HEK293 (cell line): Measurements from ENCODE around the gene HDHD3.

Source experiments
- CTCF ChIA-PET: fragments of 350-600 bp; formaldehyde crosslinking; extraction: SDS; loops from one replicate; lab custom pipeline; 2021; ENCODE audit warnings: antibody characterized with exemption; lab: Yijun Ruan, JAX
- POLR2A ChIA-PET: fragments of 300-600 bp; formaldehyde crosslinking; extraction: SDS; loops from one replicate; lab custom pipeline; 2020; ENCODE audit warnings: antibody characterized with exemption, inconsistent platforms; lab: Yijun Ruan, JAX
- H3K27ac ChIP-seq: fragments of 200-500 bp; sonication (Bioruptor generic); 2 replicates; pipeline ENCODE4 v1.5.1; 2014; ENCODE audit warnings: low read depth, low read length, control low read depth, inconsistent platforms; ENCODE audit errors: extremely low read depth
- H3K36me3 ChIP-seq, 2 experiments: fragments of 200-500 bp in 1 of 2; sonication (Bioruptor generic) in 1 of 2; 1 replicate in 1 of 2; 2 replicates in 1 of 2; pipeline ENCODE4 v1.5.1; 2014 to 2017; ENCODE audit warnings: inconsistent platforms in 2 of 2, low read length in 2 of 2; ENCODE audit not compliant: control insufficient read depth in 2 of 2, insufficient read depth in 1 of 2
- H3K4me1 ChIP-seq: fragments of 200-500 bp; sonication (Bioruptor generic); 2 replicates; pipeline ENCODE4 v1.5.1; 2014; ENCODE audit warnings: mild to moderate bottlenecking, low read length, inconsistent platforms; ENCODE audit not compliant: control insufficient read depth, insufficient read depth
- H3K4me3 ChIP-seq: 2 replicates; pipeline ENCODE4 v1.5.1; 2011; ENCODE audit warnings: low read depth, mild to moderate bottlenecking, control low read depth, low read length, moderate library complexity
- H3K9me3 ChIP-seq: fragments of 200-500 bp; sonication (Bioruptor generic); 2 replicates; pipeline ENCODE4 v1.5.1; 2014; ENCODE audit warnings: low read depth, low read length, inconsistent platforms; ENCODE audit not compliant: control insufficient read depth, insufficient read depth
- INSM2 ChIP-seq: fragments of 450-650 bp; formaldehyde crosslinking; IDR thresholded peaks from 2 replicates; pipeline ENCODE4 v1.5.1; 2016; ENCODE audit warnings: missing biosample characterization, missing genetic modification characterization
- KLF10 ChIP-seq: fragments of 450-650 bp; IDR thresholded peaks from 2 replicates; pipeline ENCODE4 v1.5.1; 2018; ENCODE audit warnings: missing biosample characterization, mild to moderate bottlenecking, missing genetic modification characterization
- MYNN ChIP-seq: fragments of 450-650 bp; formaldehyde crosslinking; IDR thresholded peaks from 2 replicates; pipeline ENCODE4 v1.5.1; 2016; ENCODE audit warnings: missing biosample characterization, missing genetic modification characterization, borderline replicate concordance
- SP2 ChIP-seq: fragments of 450-650 bp; formaldehyde crosslinking; IDR thresholded peaks from 2 replicates; pipeline ENCODE4 v1.5.1; 2016; ENCODE audit warnings: missing biosample characterization, missing genetic modification characterization
- SP3 ChIP-seq: fragments of 450-650 bp; formaldehyde crosslinking; IDR thresholded peaks from 2 replicates; pipeline ENCODE4 v1.5.1; 2016; ENCODE audit warnings: missing biosample characterization, missing genetic modification characterization
- TSHZ1 ChIP-seq: fragments of 450-650 bp; formaldehyde crosslinking; IDR thresholded peaks from 2 replicates; pipeline ENCODE4 v1.5.1; 2016; ENCODE audit warnings: missing biosample characterization, missing genetic modification characterization, borderline replicate concordance
- ZBTB1 ChIP-seq: fragments of 450-650 bp; formaldehyde crosslinking; IDR thresholded peaks from 2 replicates; pipeline ENCODE4 v1.5.1; 2016; ENCODE audit warnings: missing biosample characterization, missing genetic modification characterization
- ZBTB17 ChIP-seq: fragments of 450-650 bp; formaldehyde crosslinking; IDR thresholded peaks from 2 replicates; pipeline ENCODE4 v1.5.1; 2016; ENCODE audit warnings: missing biosample characterization, missing genetic modification characterization
- ZBTB48 ChIP-seq: fragments of 450-650 bp; formaldehyde crosslinking; IDR thresholded peaks from 2 replicates; pipeline ENCODE4 v1.5.1; 2016; ENCODE audit warnings: missing biosample characterization, missing genetic modification characterization
- ZBTB6 ChIP-seq: fragments of 450-650 bp; formaldehyde crosslinking; IDR thresholded peaks from 2 replicates; pipeline ENCODE4 v1.5.1; 2017; ENCODE audit warnings: missing biosample characterization, missing genetic modification characterization
- ZEB2 ChIP-seq: fragments of 450-650 bp; formaldehyde crosslinking; IDR thresholded peaks from 2 replicates; pipeline ENCODE4 v1.5.1; 2016; ENCODE audit warnings: missing biosample characterization, missing genetic modification characterization
- ZFP37 ChIP-seq: fragments of 450-650 bp; formaldehyde crosslinking; IDR thresholded peaks from 2 replicates; pipeline ENCODE4 v1.5.1; 2016; ENCODE audit warnings: missing biosample characterization, missing genetic modification characterization
- ZNF133 ChIP-seq: fragments of 450-650 bp; formaldehyde crosslinking; IDR thresholded peaks from 2 replicates; pipeline ENCODE4 v1.5.1; 2016; ENCODE audit warnings: missing biosample characterization, missing genetic modification characterization
- ZNF221 ChIP-seq: fragments of 450-650 bp; formaldehyde crosslinking; IDR thresholded peaks from 2 replicates; pipeline ENCODE4 v1.5.1; 2017; ENCODE audit warnings: missing biosample characterization, missing genetic modification characterization, borderline replicate concordance
- ZNF280D ChIP-seq: fragments of 450-650 bp; formaldehyde crosslinking; IDR thresholded peaks from 2 replicates; pipeline ENCODE4 v1.5.1; 2016; ENCODE audit warnings: missing biosample characterization, missing genetic modification characterization
- ZNF292 ChIP-seq: fragments of 450-650 bp; formaldehyde crosslinking; IDR thresholded peaks from 2 replicates; pipeline ENCODE4 v1.5.1; 2016; ENCODE audit warnings: low read depth, missing biosample characterization, missing genetic modification characterization, borderline replicate concordance
- ZNF510 ChIP-seq: fragments of 450-650 bp; formaldehyde crosslinking; IDR thresholded peaks from 2 replicates; pipeline ENCODE4 v1.5.1; 2018; ENCODE audit warnings: mild to moderate bottlenecking, missing genetic modification characterization, missing biosample characterization; ENCODE audit not compliant: insufficient replicate concordance
- ZNF548 ChIP-seq: fragments of 450-650 bp; formaldehyde crosslinking; IDR thresholded peaks from 2 replicates; pipeline ENCODE4 v1.5.1; 2016; ENCODE audit warnings: missing biosample characterization, missing genetic modification characterization
- ZNF561 ChIP-seq: fragments of 450-650 bp; IDR thresholded peaks from 2 replicates; pipeline ENCODE4 v1.5.1; 2018; ENCODE audit warnings: missing biosample characterization, missing genetic modification characterization, borderline replicate concordance
- ZNF610 ChIP-seq: fragments of 450-650 bp; formaldehyde crosslinking; IDR thresholded peaks from 2 replicates; pipeline ENCODE4 v1.5.1; 2016; ENCODE audit warnings: missing biosample characterization, missing genetic modification characterization, borderline replicate concordance
- ZNF692 ChIP-seq: fragments of 450-650 bp; formaldehyde crosslinking; IDR thresholded peaks from 2 replicates; pipeline ENCODE4 v1.5.1; 2016; ENCODE audit warnings: missing biosample characterization, missing genetic modification characterization
- ZNF704 ChIP-seq: fragments of 450-650 bp; formaldehyde crosslinking; IDR thresholded peaks from 2 replicates; pipeline ENCODE4 v1.5.1; 2016; ENCODE audit warnings: missing biosample characterization, missing genetic modification characterization
- ZNF76 ChIP-seq: fragments of 450-650 bp; formaldehyde crosslinking; IDR thresholded peaks from 2 replicates; pipeline ENCODE4; 2016; ENCODE audit warnings: low read depth, missing biosample characterization, missing genetic modification characterization, borderline replicate concordance

HDHD3 gene

GRCh38 chr9:113401027-113401792 lies 24.4 kb upstream of the HDHD3 start, which contains the start of gene ALAD:
Gene ALAD, minus strand, starts transcription at chr9:113401284. Its CDS starts 7,725 bp downstream, at chr9:113393559.
- H3K27ac ChIP-seq = no peak within 1 kb of the TSS; the same call in 1 of the 2 replicates
- H3K4me1 ChIP-seq = peaks cover 2% of the 10 kb centered on the region; the same call in 1 of the 2 replicates
- no peaks in the 10 kb centered on the region; a peak in 1 of 3 replicates for H3K36me3 ChIP-seq
- peak within 1 kb of the TSS; percentile 88 for H3K4me3 ChIP-seq
- ChIA-PET POLR2A (interaction anchor here (0.6 to 3.3 kb wide), 10 partner anchors 9 to 128 kb away, joined by 3 to 44 read pairs (median 5); partner anchors contain the start of genes C9orf43, CDC26, HDHD3 and POLE3), CTCF (interaction anchor here (0.5 to 5.0 kb wide), 33 partner anchors 9 to 1577 kb away, joined by 3 to 26 read pairs (median 5); partner anchors contain the start of genes BSPRY, C9orf43, CDC26 and POLE3)
- H3K9me3 ChIP-seq = no peaks in the 10 kb centered on the region
- no peak for TF ChIP-seq ZNF76 (tag by site-specific recombination)
- TF ChIP-seq ZBTB6 (tag by site-specific recombination) = peak; percentile 33; the same call in 1 of the 2 replicates
- no peak for TF ChIP-seq ZNF510 (tag by site-specific recombination)
- no peak for TF ChIP-seq MYNN
- TF ChIP-seq KLF10 (tag by site-specific recombination) = peak; percentile 69
- 0 out of 2 replicates have a peak, but pooled peaks have one; percentile 38 for TF ChIP-seq ZNF561 (tag by site-specific recombination)
- no peak for TF ChIP-seq ZNF221 (tag by site-specific recombination)
- TF ChIP-seq INSM2 (tag by site-specific recombination) = peak; percentile 39; the same call in 1 of the 2 replicates
- TF ChIP-seq ZNF280D (tag by site-specific recombination) = no peak
- 0 out of 2 replicates have a peak, but pooled peaks have one; percentile 31 for TF ChIP-seq ZNF692 (tag by site-specific recombination)
- TF ChIP-seq ZNF133 (tag by site-specific recombination) = no peak
- TF ChIP-seq ZFP37 (tag by site-specific recombination) = no peak
- no peak for TF ChIP-seq ZNF704 (tag by site-specific recombination)
- peak; percentile 78 for TF ChIP-seq ZBTB17
- peak; percentile 98 for TF ChIP-seq SP2 (tag by site-specific recombination)
- TF ChIP-seq ZNF548 (tag by site-specific recombination) = no peak
- no peak for TF ChIP-seq TSHZ1
- TF ChIP-seq ZBTB48 (tag by site-specific recombination) = peak; percentile 44
- no peak for TF ChIP-seq ZBTB1 (tag by site-specific recombination)
- TF ChIP-seq ZEB2 = peak; percentile 71; the same call in 1 of the 2 replicates
- 0 out of 2 replicates have a peak, but pooled peaks have one; percentile 16 for TF ChIP-seq ZNF610 (tag by site-specific recombination)
- TF ChIP-seq SP3 (tag by site-specific recombination) = peak; percentile 93
- no peak for TF ChIP-seq ZNF292 (tag by site-specific recombination)
